Sigmoid colon (tissue), 3 donors: ENCODE results near the gene ZNF574.

Experiments
- POLR2A ChIP-seq, 2 donors: fragments of 450-650 bp; IDR thresholded peaks; one replicate each; pipeline ENCODE4 v1.6.1; 2016; ENCODE audit warnings: antibody characterized with exemption in 2 of 2, mild to moderate bottlenecking in 2 of 2, moderate library complexity in 2 of 2
- TF ChIP-seq, protein P1 (sequence below), 4 experiments: fragments of 450-650 bp in 3 of 4; fragments of 200-600 bp in 1 of 4; IDR thresholded peaks; one replicate each; pipeline ENCODE4 v1.5.1; 2016 to 2019; ENCODE audit warnings: antibody characterized with exemption in 4 of 4, mild to moderate bottlenecking in 3 of 4, moderate library complexity in 2 of 4

DNA sequence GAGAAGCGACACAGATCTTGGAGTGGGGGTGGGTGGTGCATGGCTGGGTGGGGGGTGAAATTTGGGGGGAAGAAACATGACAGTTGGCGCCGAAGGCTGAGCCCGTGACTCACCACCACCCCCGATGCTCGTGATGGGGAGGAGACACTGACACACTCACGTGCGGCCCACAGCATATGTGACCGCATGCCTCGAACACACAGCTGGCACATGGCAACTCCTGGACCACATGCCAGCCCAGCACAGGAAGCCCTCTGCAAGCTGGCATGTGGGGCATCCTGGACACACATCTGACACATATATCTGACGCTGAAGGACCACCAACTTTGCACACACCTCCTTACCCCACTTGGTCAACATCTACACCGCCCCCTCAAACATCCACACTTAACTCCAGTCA is 4.7 kb upstream of the ZNF574 start:
- TF ChIP-seq POLR2A (IDR thresholded peaks at IDR 0.05) = no peak
- TF ChIP-seq, protein P1, sequence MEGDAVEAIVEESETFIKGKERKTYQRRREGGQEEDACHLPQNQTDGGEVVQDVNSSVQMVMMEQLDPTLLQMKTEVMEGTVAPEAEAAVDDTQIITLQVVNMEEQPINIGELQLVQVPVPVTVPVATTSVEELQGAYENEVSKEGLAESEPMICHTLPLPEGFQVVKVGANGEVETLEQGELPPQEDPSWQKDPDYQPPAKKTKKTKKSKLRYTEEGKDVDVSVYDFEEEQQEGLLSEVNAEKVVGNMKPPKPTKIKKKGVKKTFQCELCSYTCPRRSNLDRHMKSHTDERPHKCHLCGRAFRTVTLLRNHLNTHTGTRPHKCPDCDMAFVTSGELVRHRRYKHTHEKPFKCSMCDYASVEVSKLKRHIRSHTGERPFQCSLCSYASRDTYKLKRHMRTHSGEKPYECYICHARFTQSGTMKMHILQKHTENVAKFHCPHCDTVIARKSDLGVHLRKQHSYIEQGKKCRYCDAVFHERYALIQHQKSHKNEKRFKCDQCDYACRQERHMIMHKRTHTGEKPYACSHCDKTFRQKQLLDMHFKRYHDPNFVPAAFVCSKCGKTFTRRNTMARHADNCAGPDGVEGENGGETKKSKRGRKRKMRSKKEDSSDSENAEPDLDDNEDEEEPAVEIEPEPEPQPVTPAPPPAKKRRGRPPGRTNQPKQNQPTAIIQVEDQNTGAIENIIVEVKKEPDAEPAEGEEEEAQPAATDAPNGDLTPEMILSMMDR (IDR thresholded peaks at IDR 0.05) = no peak
